Measurements from ENCODE around the gene CER1.

- TF ChIP-seq ZFP30 (CRISPR knock-in tag; IDR thresholded peaks at IDR 0.05) (no peak), ZC3H10 (CRISPR knock-in tag; IDR thresholded peaks at IDR 0.05) (no peak), ZFP3 (CRISPR knock-in tag; IDR thresholded peaks at IDR 0.05) (no peak), ZNF565 (CRISPR knock-in tag; conservative IDR thresholded peaks at IDR 0.05; ENCODE audit: low read depth) (no peak), TCF4 (CRISPR knock-in tag; IDR thresholded peaks at IDR 0.05; ENCODE audit: borderline replicate concordance) (no peak), ESRRG (CRISPR knock-in tag; IDR thresholded peaks at IDR 0.05) (no peak), BACH2 (CRISPR knock-in tag; IDR thresholded peaks at IDR 0.05; ENCODE audit: borderline replicate concordance) (no peak), ISL1 (CRISPR knock-in tag; IDR thresholded peaks at IDR 0.05) (no peak), CREB5 (CRISPR knock-in tag; IDR thresholded peaks at IDR 0.05; ENCODE audit: low read depth) (no peak), OSR1 (CRISPR knock-in tag; IDR thresholded peaks at IDR 0.05) (no peak), TOX (CRISPR knock-in tag; IDR thresholded peaks at IDR 0.05; ENCODE audit: borderline replicate concordance) (no peak), POU6F1 (CRISPR knock-in tag; IDR thresholded peaks at IDR 0.05; ENCODE audit: borderline replicate concordance, low read depth) (no peak), PATZ1 (CRISPR knock-in tag; IDR thresholded peaks at IDR 0.05; ENCODE audit: borderline replicate concordance) (no peak), SNAI2 (CRISPR knock-in tag; IDR thresholded peaks at IDR 0.05) (no peak)
These were observed 3.2 kb downstream of the CER1 start for GRCh38 chr9:14719231-14719923.
